AG04450 (cell line): ENCODE results near the gene C1orf159. TPM values are rescaled to one million over a fixed set of nuclear protein-coding genes. Genes with fewer than 3 reads are reported as not detected.
"Not testable (repeated sequence)": the region's sequence is repeated elsewhere in the genome, so short reads cannot be mapped to it uniquely, and the experiment has no call there.

Experiments
- CTCF ChIA-PET: fragments of 300-600, 350-600 bp; formaldehyde crosslinking; extraction: SDS; loops from one replicate; lab custom pipeline; 2022; ENCODE audit warnings: antibody characterized with exemption, inconsistent platforms; lab: Charles Lee
- POLR2A ChIA-PET: fragments of 350-600 bp; formaldehyde crosslinking; extraction: SDS; loops from one replicate; lab custom pipeline; 2021; ENCODE audit warnings: antibody characterized with exemption, inconsistent platforms; lab: Yijun Ruan, JAX
- DNase-seq: peaks from one replicate; pipeline ENCODE4 v3.0.0-alpha.2; 2011; ENCODE audit warnings: low read depth, low spot score
- H3K27ac ChIP-seq: one replicate; pipeline ENCODE4 v1.5.1; 2012; ENCODE audit warnings: low read depth, low read length, control low read depth
- H3K27me3 ChIP-seq: one replicate; pipeline ENCODE4 v1.6.0; 2012; ENCODE audit warnings: low read length; ENCODE audit not compliant: control insufficient read depth, insufficient read depth
- H3K4me3 ChIP-seq: 2 replicates; pipeline ENCODE4 v1.5.1; 2011; ENCODE audit warnings: mild to moderate bottlenecking, low read depth, low read length, control low read depth
- H3K9me3 ChIP-seq: 2 replicates; pipeline ENCODE4 v1.5.1; 2012; ENCODE audit warnings: low read length; ENCODE audit not compliant: control insufficient read depth, insufficient read depth
- polyA plus RNA-seq: library from polyadenylated mRNA; depleted of rRNA; stranded (reverse); fragments of >200 nt; gene quantifications from 2 replicates; pipeline ENCODE4 v1.2.3, GENCODE V29; 2011
- TF ChIP-seq, protein P1 (sequence below): IDR thresholded peaks from 2 replicates; pipeline ENCODE4 v1.5.1; 2011; ENCODE audit warnings: low read depth, low read length, control low read depth, inconsistent platforms

C1orf159 gene
- polyA plus RNA-seq, 1 experiment, result 2.3 TPM

DNA sequence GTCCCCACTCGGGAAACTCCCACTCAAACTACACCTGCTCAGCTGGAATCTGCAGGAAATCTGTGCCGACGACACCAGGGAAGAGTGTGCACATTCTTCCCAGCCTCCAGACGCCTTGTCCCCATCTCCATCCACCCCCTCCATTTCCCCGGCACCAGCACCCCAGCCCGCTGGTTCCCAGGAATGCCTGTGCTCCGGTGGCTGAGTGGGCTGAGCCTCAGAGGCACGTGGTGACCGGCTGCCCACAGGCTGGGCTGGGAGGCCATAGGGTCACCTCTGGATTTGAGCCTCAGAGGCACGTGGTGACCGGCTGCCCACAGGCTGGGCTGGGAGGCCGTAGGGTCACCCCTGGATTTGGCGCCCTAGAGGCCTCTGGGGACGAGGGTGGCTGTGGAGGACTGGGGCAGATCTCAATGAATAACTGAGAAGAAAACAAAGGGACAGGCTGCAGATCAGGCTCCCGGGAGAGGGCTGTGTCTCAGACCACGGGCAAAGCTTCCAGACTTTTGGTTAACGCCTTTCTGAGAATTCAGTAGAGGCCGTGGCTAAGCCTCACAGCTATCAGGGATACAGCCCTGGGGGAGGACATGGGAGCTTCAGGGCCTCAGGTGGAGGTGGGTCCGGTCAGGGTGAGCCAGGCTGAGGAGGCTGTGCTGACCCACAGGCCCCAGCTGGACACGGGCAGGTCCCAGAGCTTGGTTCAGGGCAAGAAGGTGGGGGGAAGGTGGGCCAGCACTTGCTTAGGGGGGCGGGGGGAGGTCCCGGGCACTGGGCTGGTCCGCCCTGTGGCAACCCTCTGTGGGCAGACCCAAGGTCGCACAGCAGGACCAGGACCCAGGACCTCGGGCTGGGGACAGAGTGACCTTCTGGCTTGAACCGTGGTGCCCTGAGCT is 40.5 kb upstream of the C1orf159 start:
- peaks cover 2% of the 10 kb centered on the region for H3K27me3 ChIP-seq
- TF ChIP-seq, protein P1, sequence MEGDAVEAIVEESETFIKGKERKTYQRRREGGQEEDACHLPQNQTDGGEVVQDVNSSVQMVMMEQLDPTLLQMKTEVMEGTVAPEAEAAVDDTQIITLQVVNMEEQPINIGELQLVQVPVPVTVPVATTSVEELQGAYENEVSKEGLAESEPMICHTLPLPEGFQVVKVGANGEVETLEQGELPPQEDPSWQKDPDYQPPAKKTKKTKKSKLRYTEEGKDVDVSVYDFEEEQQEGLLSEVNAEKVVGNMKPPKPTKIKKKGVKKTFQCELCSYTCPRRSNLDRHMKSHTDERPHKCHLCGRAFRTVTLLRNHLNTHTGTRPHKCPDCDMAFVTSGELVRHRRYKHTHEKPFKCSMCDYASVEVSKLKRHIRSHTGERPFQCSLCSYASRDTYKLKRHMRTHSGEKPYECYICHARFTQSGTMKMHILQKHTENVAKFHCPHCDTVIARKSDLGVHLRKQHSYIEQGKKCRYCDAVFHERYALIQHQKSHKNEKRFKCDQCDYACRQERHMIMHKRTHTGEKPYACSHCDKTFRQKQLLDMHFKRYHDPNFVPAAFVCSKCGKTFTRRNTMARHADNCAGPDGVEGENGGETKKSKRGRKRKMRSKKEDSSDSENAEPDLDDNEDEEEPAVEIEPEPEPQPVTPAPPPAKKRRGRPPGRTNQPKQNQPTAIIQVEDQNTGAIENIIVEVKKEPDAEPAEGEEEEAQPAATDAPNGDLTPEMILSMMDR, result no peak
- no peak overlapping the region for H3K27ac ChIP-seq
- DNase-seq, result no peak
- H3K9me3 ChIP-seq, result peaks cover 27% of the 10 kb centered on the region
- H3K4me3 ChIP-seq, result no peak overlapping the region
- CTCF ChIA-PET, result no interaction called here
- POLR2A ChIA-PET, result no interaction called here

- ChIA-PET POLR2A (no interaction called here), CTCF (no interaction called here)
Measured at GRCh38 chr1:1155258-1155657, 39.4 kb upstream of the C1orf159 start.

DNA sequence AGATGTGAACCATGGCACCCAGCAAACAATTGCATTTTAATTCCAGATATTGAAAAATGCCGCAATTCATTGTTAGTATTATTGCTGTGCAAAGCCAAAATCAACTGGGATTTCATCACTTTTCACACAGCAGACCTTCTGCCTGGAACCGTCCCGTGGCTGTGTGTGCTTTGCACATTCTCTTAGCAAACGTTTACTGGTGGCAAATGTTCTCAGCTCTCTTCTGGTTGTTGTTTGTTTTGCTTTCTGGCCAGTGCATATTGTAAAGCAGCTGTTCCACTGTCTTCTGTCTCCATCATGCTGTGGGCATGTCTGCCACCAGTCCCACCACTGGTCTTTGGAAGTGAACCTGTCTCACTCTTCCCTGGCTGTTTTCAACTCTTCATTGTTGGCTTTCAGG is 38.0 kb upstream of the C1orf159 start:
- Histone ChIP-seq H3K27me3 (peaks cover 7% of the 10 kb centered on the region), H3K27ac (no peak overlapping the region), H3K9me3 (peaks cover 35% of the 10 kb centered on the region), H3K4me3 (no peak overlapping the region)
- DNase-seq, result no peak
- CTCF ChIA-PET, result no interaction called here
- POLR2A ChIA-PET, result no interaction called here
- TF ChIP-seq, protein P1, result no peak

More at GRCh38 chr1:1155258-1155657, 39.4 kb upstream of the C1orf159 start:
- Histone ChIP-seq H3K27me3 (peaks cover 2% of the 10 kb centered on the region), H3K9me3 (peaks cover 35% of the 10 kb centered on the region), H3K27ac (no peak overlapping the region), H3K4me3 (no peak overlapping the region)
- DNase-seq, result no peak
- TF ChIP-seq, protein P1, result no peak

- H3K4me3 ChIP-seq, POLR2A ChIA-PET, CTCF ChIA-PET, H3K27me3 ChIP-seq, DNase-seq, H3K27ac ChIP-seq: not testable (repeated sequence)
- H3K9me3 ChIP-seq, result peaks cover 35% of the 10 kb centered on the region
Measured at GRCh38 chr1:1153215-1153614, 37.3 kb upstream of the C1orf159 start.

- peaks cover 35% of the 10 kb centered on the region for H3K9me3 ChIP-seq
- CTCF ChIA-PET, H3K27me3 ChIP-seq, DNase-seq, POLR2A ChIA-PET, H3K4me3 ChIP-seq, H3K27ac ChIP-seq: not testable (repeated sequence)
Measured at GRCh38 chr1:1152431-1152830, 36.5 kb upstream of the C1orf159 start.

GRCh38 chr1:1151306-1151705 is 35.4 kb upstream of the C1orf159 start:
- DNase-seq, result no peak
- TF ChIP-seq, protein P1, result no peak
- ChIA-PET POLR2A (interaction anchor here (0.6 kb wide), 1 partner anchor 237 kb away, joined by 3 read pairs; no protein-coding TSS in a partner anchor), CTCF (no interaction called here)
- Histone ChIP-seq H3K27ac (no peak overlapping the region), H3K27me3 (peaks cover 7% of the 10 kb centered on the region), H3K9me3 (peaks cover 34% of the 10 kb centered on the region), H3K4me3 (no peak overlapping the region)
